Activated CD8-positive, alpha-beta T cell treated with anti-CD3 and anti-CD28 coated beads for 36 hours (primary cell): ENCODE data around the gene SETDB1. TPM values are rescaled to one million over a fixed set of nuclear protein-coding genes. Genes with fewer than 3 reads are reported as not detected.

Experiments
- ATAC-seq: fragments of 200-7000 bp; cut with Tn5 transposase; one replicate; pipeline ENCODE4 v1.10.0; 2021; ENCODE audit warnings: mild to moderate bottlenecking, moderate library complexity
- CTCF ChIA-PET: fragments of 350-600 bp; sonication (Branson Sonifier 250); formaldehyde crosslinking; loops from one replicate; lab custom pipeline; 2021; ENCODE audit warnings: antibody characterized with exemption; lab: Charles Lee
- POLR2A ChIA-PET: fragments of 350-600 bp; sonication (Branson Sonifier 250); formaldehyde crosslinking; loops from one replicate; lab custom pipeline; 2021; ENCODE audit warnings: antibody characterized with exemption; lab: Charles Lee
- DNase-seq: peaks from one replicate; pipeline ENCODE4 v3.0.0-alpha.2; 2020
- H3K27ac Mint-ChIP-seq: one replicate; pipeline ENCODE4 v1.8.0; 2021; ENCODE audit warnings: mild to moderate bottlenecking, mixed read lengths
- H3K27me3 Mint-ChIP-seq: one replicate; pipeline ENCODE4 v1.8.0; 2021; ENCODE audit warnings: mixed read lengths
- H3K36me3 Mint-ChIP-seq: one replicate; pipeline ENCODE4 v1.8.0; 2021; ENCODE audit warnings: low read depth, mixed read lengths
- H3K4me1 Mint-ChIP-seq: one replicate; pipeline ENCODE4 v1.8.0; 2021; ENCODE audit warnings: low read depth, mixed read lengths
- H3K4me3 Mint-ChIP-seq: one replicate; pipeline ENCODE4 v1.8.0; 2021; ENCODE audit warnings: mild to moderate bottlenecking, moderate library complexity, mixed read lengths
- H3K9me3 Mint-ChIP-seq: one replicate; pipeline ENCODE4 v1.8.0; 2021; ENCODE audit warnings: mixed read lengths
- intact Hi-C: fragments of 100-400 bp; cut with micrococcal nuclease; formaldehyde crosslinking; loops from one replicate; pipeline ENCODE4 v1.10.0; 2022
- total RNA-seq, 2 experiments: library from RNA; stranded (reverse); gene quantifications; one replicate each; pipeline ENCODE4 v1.2.3, GENCODE V29; 2021
- TF ChIP-seq, protein P1 (sequence below): fragments of 200-600 bp; IDR thresholded peaks from one replicate; pipeline ENCODE4 v1.8.0; 2022; ENCODE audit warnings: antibody characterized with exemption, mild to moderate bottlenecking

SETDB1 gene
- total RNA-seq, 2 experiments from 2014 or later: 45.1 to 52.3 TPM

DNA sequence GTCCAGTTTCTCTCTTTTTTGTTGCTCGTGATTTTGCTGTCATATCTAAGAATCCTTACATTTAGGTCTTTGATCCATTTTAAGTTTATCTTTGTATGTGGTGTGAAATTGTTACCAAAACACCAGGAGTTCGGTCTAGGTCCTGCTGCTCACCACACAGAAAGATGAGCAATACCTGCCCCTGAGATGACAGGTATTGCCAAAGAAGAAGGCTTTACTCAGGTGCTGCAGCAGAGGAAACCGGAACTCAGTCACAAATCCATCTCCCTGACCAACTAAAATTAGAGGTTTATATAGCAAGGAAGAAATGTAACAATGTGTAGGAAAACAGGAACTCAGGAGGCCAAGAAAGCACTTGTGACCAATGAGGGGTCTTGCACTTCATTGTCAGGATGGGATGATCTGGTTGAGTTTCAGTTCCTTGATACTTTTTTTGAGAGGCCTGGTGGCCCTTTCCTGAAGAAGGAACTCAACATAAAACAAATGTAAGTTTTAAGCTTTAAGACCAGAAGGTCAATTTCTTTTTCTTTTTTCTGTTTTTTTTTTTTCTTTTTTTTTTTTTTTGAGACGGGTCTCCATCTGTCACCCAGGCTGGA is 16.5 kb upstream of the SETDB1 start:
- TF ChIP-seq, protein P1, sequence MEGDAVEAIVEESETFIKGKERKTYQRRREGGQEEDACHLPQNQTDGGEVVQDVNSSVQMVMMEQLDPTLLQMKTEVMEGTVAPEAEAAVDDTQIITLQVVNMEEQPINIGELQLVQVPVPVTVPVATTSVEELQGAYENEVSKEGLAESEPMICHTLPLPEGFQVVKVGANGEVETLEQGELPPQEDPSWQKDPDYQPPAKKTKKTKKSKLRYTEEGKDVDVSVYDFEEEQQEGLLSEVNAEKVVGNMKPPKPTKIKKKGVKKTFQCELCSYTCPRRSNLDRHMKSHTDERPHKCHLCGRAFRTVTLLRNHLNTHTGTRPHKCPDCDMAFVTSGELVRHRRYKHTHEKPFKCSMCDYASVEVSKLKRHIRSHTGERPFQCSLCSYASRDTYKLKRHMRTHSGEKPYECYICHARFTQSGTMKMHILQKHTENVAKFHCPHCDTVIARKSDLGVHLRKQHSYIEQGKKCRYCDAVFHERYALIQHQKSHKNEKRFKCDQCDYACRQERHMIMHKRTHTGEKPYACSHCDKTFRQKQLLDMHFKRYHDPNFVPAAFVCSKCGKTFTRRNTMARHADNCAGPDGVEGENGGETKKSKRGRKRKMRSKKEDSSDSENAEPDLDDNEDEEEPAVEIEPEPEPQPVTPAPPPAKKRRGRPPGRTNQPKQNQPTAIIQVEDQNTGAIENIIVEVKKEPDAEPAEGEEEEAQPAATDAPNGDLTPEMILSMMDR: no peak
- Mint-ChIP-seq H3K9me3 (peaks cover 5% of the 10 kb centered on the region), H3K27me3 (no peaks in the 10 kb centered on the region), H3K27ac (no peak overlapping the region), H3K4me1 (peaks cover 20% of the 10 kb centered on the region), H3K4me3 (no peak overlapping the region), H3K36me3 (no peaks in the 10 kb centered on the region)
- DNase-seq (no peak), ATAC-seq (no peak)
- CTCF ChIA-PET: no interaction called here
- POLR2A ChIA-PET: no interaction called here
- intact Hi-C loops: no loop called here

DNA sequence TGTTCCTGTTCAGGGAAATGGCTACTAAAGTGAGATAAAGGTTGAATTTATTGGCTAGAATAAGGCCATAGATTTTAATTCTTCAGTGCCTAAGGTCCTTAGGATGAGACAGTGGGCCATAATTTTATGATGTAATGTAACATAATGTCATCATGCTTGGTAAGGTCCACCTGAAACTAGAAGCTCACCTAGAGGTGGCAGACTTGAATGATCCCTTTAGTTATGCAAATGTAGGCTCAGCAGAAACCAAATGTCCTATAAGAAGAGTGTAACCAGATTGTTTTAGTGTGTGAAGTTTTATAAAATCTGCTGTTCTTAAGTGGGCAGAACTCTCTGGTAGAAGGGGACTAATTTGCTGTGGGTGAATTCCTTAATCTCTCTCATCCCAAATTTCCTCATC is 13.5 kb upstream of the SETDB1 start:
- intact Hi-C loops: no loop called here

DNA sequence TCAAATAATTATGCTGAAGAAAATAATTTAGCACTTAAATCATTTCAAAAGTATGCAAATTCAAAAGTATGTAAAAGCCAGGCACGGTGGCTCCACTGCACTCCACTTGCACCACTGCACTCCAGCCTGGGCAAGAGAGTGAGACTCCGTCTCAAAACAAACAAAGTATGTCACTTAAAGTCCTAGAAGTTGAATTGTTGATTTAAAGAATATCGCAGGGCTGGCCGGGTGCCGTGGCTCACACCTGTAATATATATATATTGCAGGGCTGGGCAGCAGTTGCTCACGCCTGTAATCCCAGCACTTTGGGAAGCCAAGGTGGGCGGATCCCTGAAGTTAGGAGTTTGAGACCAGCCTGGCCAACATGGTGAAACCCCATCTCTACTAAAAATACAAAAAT is 8.8 kb upstream of the SETDB1 start:
- Mint-ChIP-seq H3K4me3 (no peak overlapping the region), H3K4me1 (peaks cover 6% of the 10 kb centered on the region), H3K27me3 (no peaks in the 10 kb centered on the region), H3K9me3 (no peaks in the 10 kb centered on the region), H3K36me3 (no peaks in the 10 kb centered on the region), H3K27ac (no peak overlapping the region)
- intact Hi-C loops: no loop called here
- ATAC-seq (no peak), DNase-seq (no peak)
- CTCF ChIA-PET: no interaction called here
- TF ChIP-seq, protein P1: no peak
- POLR2A ChIA-PET: interaction anchor here (0.6 kb wide), 1 partner anchor 21 kb away, joined by 3 read pairs; no protein-coding TSS in a partner anchor

More for the DNA sequence above, 13.5 kb upstream of the SETDB1 start:
- Mint-ChIP-seq H3K4me3 (no peak overlapping the region), H3K9me3 (peaks cover 5% of the 10 kb centered on the region), H3K4me1 (peaks cover 6% of the 10 kb centered on the region), H3K36me3 (no peaks in the 10 kb centered on the region), H3K27ac (no peak overlapping the region), H3K27me3 (no peaks in the 10 kb centered on the region)
- DNase-seq: no peak
- CTCF ChIA-PET: interaction anchor here (1.8 kb wide), 1 partner anchor 9 kb away, joined by 7 read pairs; no protein-coding TSS in a partner anchor
- TF ChIP-seq, protein P1: no peak
- POLR2A ChIA-PET: no interaction called here
- ATAC-seq: no peak

DNA sequence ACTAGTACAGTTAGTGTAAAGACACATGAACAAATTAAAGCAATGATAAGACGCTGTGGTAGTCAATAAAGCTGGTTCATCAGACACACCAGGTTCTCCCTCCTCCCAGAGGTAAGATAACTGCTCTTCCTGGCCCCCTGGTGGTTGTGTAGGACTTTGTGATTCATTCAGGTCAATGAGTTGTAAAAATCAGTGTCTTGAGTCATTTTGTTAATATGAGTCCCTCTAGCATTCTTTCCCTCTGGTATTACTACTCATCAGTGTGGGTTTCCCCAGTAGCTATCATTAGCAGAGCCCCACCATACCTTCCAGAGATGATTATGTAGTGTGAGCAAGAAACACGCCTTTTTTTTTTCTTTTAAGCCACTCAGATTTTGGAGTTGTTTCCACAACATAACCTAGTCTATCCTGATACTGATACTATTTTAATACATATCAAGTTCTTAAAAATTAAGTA is 3.6 kb upstream of the SETDB1 start:
- ChIA-PET POLR2A (interaction anchor here (0.6 to 1.2 kb wide), 7 partner anchors 12 to 296 kb away, joined by 3 to 5 read pairs (median 3); no protein-coding TSS in a partner anchor), CTCF (interaction anchor here (0.6 to 3.1 kb wide), 39 partner anchors 9 to 362 kb away, joined by 3 to 16 read pairs (median 4); partner anchors contain the start of genes ARNT, BNIPL, CERS2 and CTSK)
- peak overlapping the region; percentile 76 for H3K27ac Mint-ChIP-seq
- ATAC-seq (peak; percentile 77), DNase-seq (peak; percentile 93)
- no peaks in the 10 kb centered on the region for H3K9me3 Mint-ChIP-seq
- H3K36me3 Mint-ChIP-seq: peaks cover 5% of the 10 kb centered on the region
- no peaks in the 10 kb centered on the region for H3K27me3 Mint-ChIP-seq
- peak overlapping the region; percentile 26 for H3K4me3 Mint-ChIP-seq
- TF ChIP-seq, protein P1: peak; percentile 79
- peaks cover 19% of the 10 kb centered on the region for H3K4me1 Mint-ChIP-seq
- intact Hi-C loops: loop anchor here (1.0 to 5.0 kb wide), 3 partner anchors 32 to 80 kb away; partner anchors contain the start of gene ARNT

DNA sequence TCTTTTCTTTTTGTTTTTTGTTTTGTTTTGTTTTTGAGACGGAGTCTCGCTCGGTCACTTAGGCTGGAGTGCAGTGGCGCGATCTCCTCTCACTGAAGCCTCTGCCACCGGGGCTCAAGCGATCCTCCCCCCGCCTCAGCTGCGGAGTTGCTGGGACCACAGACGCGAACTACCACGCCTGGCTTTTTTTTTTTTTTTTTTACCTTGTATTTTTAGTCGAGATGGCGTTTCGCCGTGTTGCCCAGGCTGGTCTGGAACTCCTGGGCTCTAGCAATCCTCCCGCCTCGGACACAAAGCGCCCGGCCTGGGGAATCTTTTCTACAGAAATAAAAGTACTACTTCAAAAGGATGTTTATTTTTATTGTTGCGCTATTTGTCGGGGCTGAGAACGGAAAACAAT is 1.1 kb upstream of the SETDB1 start:
- no peaks in the 10 kb centered on the region for H3K27me3 Mint-ChIP-seq
- H3K9me3 Mint-ChIP-seq: no peaks in the 10 kb centered on the region
- ATAC-seq: no peak
- TF ChIP-seq, protein P1: no peak
- H3K4me1 Mint-ChIP-seq: peaks cover 29% of the 10 kb centered on the region
- ChIA-PET CTCF (interaction anchor here (1.5 to 1.6 kb wide), 2 partner anchors 56 to 67 kb away, joined by 4 to 5 read pairs; no protein-coding TSS in a partner anchor), POLR2A (interaction anchor here (0.8 to 1.4 kb wide), 3 partner anchors 44 to 364 kb away, joined by 3 to 4 read pairs (median 4); partner anchors contain the start of gene MCL1)
- peak overlapping the region; percentile 98 for H3K27ac Mint-ChIP-seq
- H3K36me3 Mint-ChIP-seq: peaks cover 28% of the 10 kb centered on the region
- peak overlapping the region; percentile 92 for H3K4me3 Mint-ChIP-seq
- intact Hi-C loops: loop anchor here (5.0 kb wide), 1 partner anchor 47 kb away; the partner anchor contains the start of gene CERS2
- peak; percentile 21 for DNase-seq
